HG03159 (cell line): ENCODE data around the gene ATXN10.

Experiments
- ATAC-seq: cut with Tn5 transposase; IDR thresholded peaks from one replicate; pipeline ENCODE4 v1.9.1; 2021; ENCODE audit warnings: mild to moderate bottlenecking, moderate library complexity; ENCODE audit not compliant: unreplicated experiment

Gene ATXN10

DNA sequence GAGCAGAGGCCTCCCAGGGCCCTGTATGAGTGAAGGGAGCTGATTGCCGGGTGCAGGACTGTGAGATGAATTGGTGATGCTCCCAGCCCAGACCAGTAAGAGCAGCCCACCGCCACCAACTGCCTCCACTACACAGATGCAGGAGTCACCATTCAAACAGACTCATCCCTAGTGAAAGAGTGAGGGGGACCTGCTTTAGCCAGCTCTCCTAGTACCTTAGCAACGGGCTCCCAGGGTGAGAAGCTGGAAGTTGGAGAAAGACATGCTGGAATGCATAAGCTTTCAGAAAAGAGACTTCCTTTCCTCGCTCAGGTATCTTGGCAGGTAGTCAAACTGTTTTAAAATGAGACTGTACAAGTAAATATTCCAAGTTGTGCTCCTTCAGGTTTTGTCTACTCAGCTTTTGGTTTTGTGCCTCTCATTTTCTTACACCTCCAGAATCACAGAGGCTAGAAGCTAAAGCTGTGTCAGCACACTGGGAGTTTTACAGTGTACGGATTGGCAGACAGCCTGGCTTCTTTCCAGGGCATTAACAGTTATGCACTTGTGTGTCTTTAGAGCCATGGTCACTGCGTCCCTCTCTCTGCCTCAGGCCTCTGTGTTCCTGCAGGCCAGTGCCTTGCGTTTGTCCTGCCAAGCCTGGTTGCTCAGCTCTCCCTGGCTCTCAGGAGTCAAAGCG is 146.2 kb downstream of the ATXN10 start:
- no peak for ATAC-seq

DNA sequence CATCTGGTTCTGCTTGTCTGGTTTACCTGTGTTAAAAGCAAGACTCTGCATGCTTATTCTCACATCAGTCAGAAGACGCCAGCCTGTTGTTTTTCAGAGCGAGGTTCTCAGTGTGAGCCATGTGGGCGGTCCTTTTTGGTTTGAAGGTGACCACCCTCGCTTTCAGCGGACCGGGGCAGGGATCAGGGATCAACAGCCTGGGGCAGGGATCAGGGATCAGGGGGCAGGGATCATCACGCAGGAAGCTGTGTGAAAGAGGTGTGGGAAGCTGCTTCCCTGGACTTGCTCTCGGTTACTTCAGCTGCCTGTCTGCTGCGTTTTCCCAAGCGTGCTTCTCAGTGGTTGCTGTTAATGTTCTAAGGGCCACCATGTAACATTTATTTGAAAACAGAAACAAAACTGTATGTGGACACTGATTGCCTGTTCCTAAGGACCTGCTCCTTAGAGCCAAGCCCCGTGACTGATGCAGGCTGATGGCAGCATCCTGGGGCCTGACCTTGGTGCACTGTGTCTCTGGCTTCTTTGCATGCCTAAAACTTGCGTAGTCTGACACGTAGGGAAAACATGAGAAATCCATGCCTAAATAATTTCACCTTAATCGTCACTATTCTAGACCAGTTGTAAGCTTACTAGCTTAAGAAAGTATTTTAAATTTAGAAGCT is 146.9 kb downstream of the ATXN10 start:
- no peak for ATAC-seq

- no peak for ATAC-seq
Measured at GRCh38 chr22:45819305-45819704, 147.7 kb downstream of the ATXN10 start.

GRCh38 chr22:45823336-45823735 is 151.7 kb downstream of the ATXN10 start:
- no peak for ATAC-seq

DNA sequence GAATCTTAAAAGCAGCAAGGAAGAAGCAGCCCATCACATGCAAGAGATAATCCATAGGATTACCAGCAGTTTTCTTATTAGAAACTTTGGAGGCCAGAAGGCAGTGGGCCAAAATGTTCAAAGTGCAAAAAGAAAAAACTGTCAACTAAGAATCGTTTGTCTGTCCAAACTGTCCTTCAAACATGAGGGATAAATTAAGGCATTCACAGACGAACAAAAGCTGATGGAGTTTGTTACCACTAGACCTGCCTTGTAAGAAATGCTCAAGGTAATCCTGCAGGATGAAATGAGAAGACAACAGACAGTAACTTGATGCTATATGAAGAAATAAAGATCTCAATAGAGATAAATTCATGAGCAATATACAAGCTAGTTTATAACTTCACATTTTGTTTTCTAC is 154.9 kb downstream of the ATXN10 start:
- ATAC-seq: no peak

- ATAC-seq: no peak
Measured at GRCh38 chr22:45828841-45829240, 157.2 kb downstream of the ATXN10 start.

- no peak for ATAC-seq
Measured at GRCh38 chr22:45830531-45831245, 159.1 kb downstream of the ATXN10 start.

DNA sequence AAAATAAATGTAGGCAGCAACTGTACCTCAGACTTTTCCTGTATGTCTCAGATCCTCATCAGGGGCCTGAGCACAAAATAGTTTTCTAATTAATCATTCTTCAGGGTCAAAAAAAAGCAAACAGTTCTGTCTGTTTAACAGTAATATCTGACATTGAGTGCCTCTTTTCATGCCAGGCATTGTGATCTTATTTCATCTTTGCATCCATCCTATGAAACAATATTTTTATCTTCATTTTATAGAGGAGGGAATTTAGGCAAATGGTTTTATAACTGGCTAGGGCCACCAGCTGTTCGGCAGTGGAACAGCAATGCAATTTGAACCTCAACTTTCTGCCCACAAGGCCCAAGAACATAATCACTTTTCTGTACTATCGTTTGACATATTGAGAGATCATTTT is 159.8 kb downstream of the ATXN10 start:
- ATAC-seq: no peak

DNA sequence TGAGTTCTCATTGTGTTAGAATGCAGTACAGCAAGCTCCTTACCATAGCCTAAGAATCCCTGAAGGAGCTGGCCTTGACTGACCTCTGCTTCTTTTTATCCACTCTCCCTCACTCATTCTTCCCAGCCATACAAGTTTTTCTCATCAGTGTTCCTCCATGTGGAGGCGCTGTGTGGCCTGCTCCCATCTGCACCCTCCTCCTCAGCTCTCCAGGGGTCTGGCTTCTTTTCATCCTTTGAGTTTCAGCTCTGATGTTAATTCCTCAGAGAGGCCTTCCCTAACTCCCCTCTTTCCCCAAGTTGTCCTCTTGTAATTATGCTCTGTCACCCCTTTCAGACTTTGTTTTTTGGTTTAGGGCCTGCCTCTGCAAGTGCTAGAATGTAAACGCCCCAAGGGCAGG is 160.5 kb downstream of the ATXN10 start:
- ATAC-seq: no peak

DNA sequence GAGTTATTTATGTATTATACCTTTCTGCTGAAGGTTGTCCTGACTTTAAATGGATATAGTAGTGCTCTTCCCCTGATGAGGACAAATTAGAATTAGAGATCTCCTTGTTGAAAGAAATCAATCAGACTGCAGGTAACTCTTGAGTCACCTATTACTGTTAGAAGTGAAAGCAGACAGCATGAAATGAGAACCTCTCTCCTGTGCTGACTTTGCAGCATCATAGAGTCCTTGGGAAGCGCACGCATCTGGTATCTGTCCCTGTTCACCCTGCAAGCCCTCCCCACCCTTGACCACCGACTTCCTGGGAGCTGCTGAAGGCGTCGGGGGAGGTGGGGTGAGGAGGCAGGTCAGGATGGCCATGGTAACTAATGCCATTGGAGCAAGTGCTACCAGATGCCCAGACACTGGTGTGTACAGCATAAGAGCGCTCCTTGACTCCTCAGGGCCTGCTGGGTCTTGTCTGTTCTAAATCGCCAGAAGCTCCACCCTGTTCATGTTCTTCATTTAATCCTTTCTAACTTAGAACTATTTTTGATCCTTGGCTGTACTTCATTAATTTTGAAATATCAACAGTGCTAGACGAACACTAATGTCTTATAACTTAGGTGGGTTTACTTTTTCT is 161.4 kb downstream of the ATXN10 start:
- ATAC-seq: no peak

DNA sequence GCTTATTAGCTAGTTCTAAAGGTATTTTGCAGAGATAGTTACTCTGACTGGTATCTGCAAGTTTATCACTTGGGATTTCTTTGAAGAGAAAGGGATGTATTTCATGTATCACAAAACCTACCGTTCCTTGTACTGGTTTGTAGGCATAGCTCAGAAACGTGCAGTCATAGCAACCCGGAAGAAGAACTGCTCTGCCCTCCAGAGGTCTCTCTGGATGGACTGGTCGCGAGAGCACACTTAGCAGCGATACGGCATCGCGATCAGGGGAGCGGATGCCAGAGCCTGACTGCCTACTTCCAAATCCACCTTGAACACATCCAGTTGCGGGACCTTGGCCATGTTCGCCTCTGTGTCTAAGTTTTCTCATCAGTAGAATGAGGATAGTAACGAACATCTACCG is 162.0 kb downstream of the ATXN10 start:
- ATAC-seq: no peak

GRCh38 chr22:45834241-45834640 is 162.6 kb downstream of the ATXN10 start:
- ATAC-seq: no peak

DNA sequence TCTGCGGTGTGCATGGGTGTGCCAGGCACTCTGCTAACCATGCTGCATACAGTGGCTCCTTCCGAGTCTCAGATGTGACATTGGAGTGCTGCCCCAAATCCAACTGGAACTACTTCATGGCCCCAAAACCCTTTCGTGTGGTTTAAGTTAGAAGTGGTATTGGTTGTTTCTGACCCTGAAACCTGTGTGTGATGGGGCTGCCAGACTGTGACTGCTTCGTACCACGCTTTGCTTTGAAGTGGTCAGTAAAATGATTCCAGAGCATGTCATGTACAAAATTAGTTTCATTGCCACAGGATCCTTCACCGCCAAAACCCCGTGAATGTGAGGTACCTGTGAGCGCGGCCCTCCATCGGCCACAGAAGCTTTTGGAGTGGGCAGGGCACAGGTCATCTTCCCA is 163.2 kb downstream of the ATXN10 start:
- no peak for ATAC-seq

- no peak for ATAC-seq
Measured at GRCh38 chr22:45836418-45837169, 165.0 kb downstream of the ATXN10 start.

DNA sequence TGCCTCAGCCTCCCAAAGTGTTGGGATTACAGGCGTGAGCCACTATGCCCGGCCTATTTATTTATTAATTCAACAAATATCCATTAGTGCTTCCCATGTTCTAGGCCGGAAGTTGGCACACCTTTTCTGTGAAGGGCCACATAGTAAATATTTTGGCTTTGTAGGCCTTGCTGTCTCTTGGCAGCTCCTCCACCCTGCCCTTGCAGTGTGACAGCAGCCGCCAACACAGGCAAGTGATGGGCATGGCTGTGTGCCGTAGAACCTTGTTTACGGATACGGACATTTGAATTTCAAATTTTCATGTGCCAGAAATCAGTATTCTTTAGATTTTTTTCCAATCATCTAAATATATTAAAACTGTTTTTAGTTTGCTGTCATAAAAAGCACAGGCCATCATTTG is 165.9 kb downstream of the ATXN10 start:
- no peak for ATAC-seq

DNA sequence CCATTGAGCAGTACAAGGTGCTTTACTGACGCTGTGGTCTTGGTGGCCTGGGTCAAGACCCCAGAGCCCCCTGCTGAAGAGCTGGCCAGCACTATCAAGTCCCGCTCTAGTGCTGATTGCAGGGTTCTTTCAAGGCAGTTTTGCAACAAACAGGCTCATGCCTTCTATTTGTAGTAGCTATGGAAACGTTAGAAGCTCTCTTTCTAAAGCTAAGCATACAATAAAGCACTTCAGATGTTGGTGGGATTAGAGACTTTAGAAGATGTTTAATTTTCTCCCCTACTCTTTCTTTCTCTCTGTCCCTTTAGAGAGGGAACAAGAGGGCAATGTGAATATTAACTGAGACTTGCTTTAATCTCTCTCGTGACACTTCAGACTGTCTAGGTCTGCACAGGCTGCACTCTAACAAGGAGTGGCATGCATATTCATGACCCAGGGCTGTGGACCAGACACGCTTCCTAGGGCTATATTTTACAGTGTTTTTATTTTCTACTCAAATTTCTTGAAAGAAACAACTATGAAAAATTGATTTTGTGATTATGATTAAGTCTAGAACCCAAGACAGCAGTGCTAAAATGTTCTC is 166.8 kb downstream of the ATXN10 start:
- no peak for ATAC-seq

GRCh38 chr22:45840483-45840882 is 168.8 kb downstream of the ATXN10 start:
- ATAC-seq: no peak

- ATAC-seq: no peak
Measured at GRCh38 chr22:45842291-45842991, 170.8 kb downstream of the ATXN10 start.

- no peak for ATAC-seq
Measured at GRCh38 chr22:45843031-45843430, 171.4 kb downstream of the ATXN10 start.

DNA sequence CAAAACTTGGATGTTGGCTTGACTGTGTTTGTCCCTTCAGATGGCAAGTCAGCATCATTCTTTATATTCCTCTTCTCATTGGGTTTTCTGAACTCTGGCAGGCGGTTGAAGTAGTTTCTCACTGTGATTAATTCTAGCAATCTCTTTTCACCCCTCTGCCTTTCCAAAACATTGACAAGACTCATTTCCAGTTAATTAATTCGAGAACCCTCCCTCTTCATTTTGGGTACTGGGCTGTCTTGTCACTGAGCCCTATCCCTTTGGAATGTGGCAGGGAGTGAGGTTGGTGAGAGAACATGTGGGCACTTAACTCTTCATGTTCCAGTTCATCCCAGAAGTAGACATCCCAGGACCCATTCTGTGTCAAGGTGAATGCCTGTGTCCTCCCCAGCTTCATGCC is 172.4 kb downstream of the ATXN10 start:
- no peak for ATAC-seq
